GM12865 (cell line): ENCODE results near the gene CDH23.

ENCODE experiments used
- DNase-seq: peaks from one replicate; pipeline ENCODE4 v3.0.0; 2010; ENCODE audit warnings: low read depth
- H3K4me3 ChIP-seq: 2 replicates; pipeline ENCODE4 v1.5.1; 2011; ENCODE audit warnings: mild to moderate bottlenecking, low read depth, low read length, control low read depth
- CTCF ChIP-seq: IDR thresholded peaks from 2 replicates; pipeline ENCODE4 v1.5.1; 2011; ENCODE audit warnings: low read length, control low read depth, low read depth, inconsistent platforms; ENCODE audit not compliant: insufficient read depth; ENCODE audit errors: missing control alignments

The CDH23 gene

GRCh38 chr10:71737001-71737833, 340.5 kb downstream of the CDH23 start:
- TF ChIP-seq CTCF: no peak
- no peak for DNase-seq
- no peak overlapping the region for H3K4me3 ChIP-seq

GRCh38 chr10:71737834-71738197, 341.1 kb downstream of the CDH23 start:
- no peak overlapping the region for H3K4me3 ChIP-seq
- DNase-seq: no peak
- TF ChIP-seq CTCF: no peak

- TF ChIP-seq CTCF: no peak
- no peak overlapping the region for H3K4me3 ChIP-seq
- DNase-seq: no peak
Observed at GRCh38 chr10:71739358-71739900, 342.7 kb downstream of the CDH23 start.

GRCh38 chr10:71740069-71740653, 343.4 kb downstream of the CDH23 start:
- no peak for DNase-seq
- H3K4me3 ChIP-seq: no peak overlapping the region
- TF ChIP-seq CTCF: no peak

- no peak overlapping the region for H3K4me3 ChIP-seq
- DNase-seq: no peak
- TF ChIP-seq CTCF: no peak
Observed at GRCh38 chr10:71741029-71741428, 344.3 kb downstream of the CDH23 start.

GRCh38 chr10:71741671-71742070, 345.0 kb downstream of the CDH23 start:
- TF ChIP-seq CTCF: no peak
- DNase-seq: no peak
- no peak overlapping the region for H3K4me3 ChIP-seq
